OCI-LY3 (cell line): ENCODE data around the gene ZNF385D.

ENCODE experiments used
- H2AFZ ChIP-seq: fragments of 200-600, 300-600 bp; shearing (Covaris generic); 2 replicates; pipeline ENCODE4 v1.6.0; 2014; ENCODE audit warnings: antibody characterized with exemption, low read depth, low read length
- H3K27ac ChIP-seq: fragments of 200-600, 300-600 bp; sonication (generic); 2 replicates; pipeline ENCODE4 v1.5.1; 2014; ENCODE audit warnings: mild to moderate bottlenecking, low read length, moderate library complexity, mixed read lengths
- H3K27me3 ChIP-seq: fragments of 200-600, 300-600 bp; sonication (generic); 2 replicates; pipeline ENCODE4 v1.6.1; 2014; ENCODE audit warnings: low read depth, low read length, mixed read lengths
- H3K36me3 ChIP-seq: fragments of 200-600, 300-600 bp; sonication (generic); replicated peaks from 2 replicates; pipeline ENCODE3; 2014; ENCODE audit warnings: low read depth, low read length, mixed read lengths
- H3K4me1 ChIP-seq: fragments of 300-600, 200-600 bp; sonication (generic); 2 replicates; pipeline ENCODE4 v1.6.1; 2014; ENCODE audit warnings: low read length, mixed read lengths
- H3K4me2 ChIP-seq: fragments of 200-600, 300-600 bp; sonication (generic); 2 replicates; pipeline ENCODE4 v1.6.1; 2014; ENCODE audit warnings: low read length, mixed read lengths
- H3K4me3 ChIP-seq: fragments of 300-600, 200-600 bp; sonication (generic); 2 replicates; pipeline ENCODE4 v1.5.1; 2014; ENCODE audit warnings: antibody characterized with exemption, mild to moderate bottlenecking, low read length, moderate library complexity
- H3K79me2 ChIP-seq: fragments of 300-600, 200-600 bp; shearing (Covaris generic); 2 replicates; pipeline ENCODE4 v1.6.1; 2014; ENCODE audit warnings: mild to moderate bottlenecking, low read length, mixed read lengths
- H3K9ac ChIP-seq: fragments of 300-600, 200-600 bp; shearing (Covaris generic); 2 replicates; pipeline ENCODE4 v1.6.0; 2014; ENCODE audit warnings: mild to moderate bottlenecking, low read length, moderate library complexity
- H3K9me3 ChIP-seq: fragments of 200-600, 300-600 bp; shearing (Covaris generic); 2 replicates; pipeline ENCODE4 v1.6.1; 2014; ENCODE audit warnings: low read length, mixed read lengths; ENCODE audit not compliant: insufficient read depth
- H4K20me1 ChIP-seq: fragments of 200-600, 300-600 bp; sonication (generic); 2 replicates; pipeline ENCODE4 v1.6.1; 2016; ENCODE audit warnings: low read length, mixed read lengths; ENCODE audit not compliant: insufficient read depth
- EZH2phosphoT487 ChIP-seq: fragments of 200-600 bp; shearing (Covaris generic); IDR thresholded peaks from 2 replicates; pipeline ENCODE4 v1.6.1; 2018; ENCODE audit warnings: antibody characterized with exemption, mixed run types, low read depth
- TF ChIP-seq, protein P1 (sequence below): fragments of 200-600, 300-600 bp; sonication (generic); IDR thresholded peaks from 2 replicates; pipeline ENCODE4 v1.5.1; 2014; ENCODE audit warnings: antibody characterized with exemption, low read length, low read depth

The ZNF385D gene, protein sequence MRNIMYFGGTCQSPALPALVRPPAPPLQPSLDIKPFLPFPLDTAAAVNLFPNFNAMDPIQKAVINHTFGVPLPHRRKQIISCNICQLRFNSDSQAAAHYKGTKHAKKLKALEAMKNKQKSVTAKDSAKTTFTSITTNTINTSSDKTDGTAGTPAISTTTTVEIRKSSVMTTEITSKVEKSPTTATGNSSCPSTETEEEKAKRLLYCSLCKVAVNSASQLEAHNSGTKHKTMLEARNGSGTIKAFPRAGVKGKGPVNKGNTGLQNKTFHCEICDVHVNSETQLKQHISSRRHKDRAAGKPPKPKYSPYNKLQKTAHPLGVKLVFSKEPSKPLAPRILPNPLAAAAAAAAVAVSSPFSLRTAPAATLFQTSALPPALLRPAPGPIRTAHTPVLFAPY

DNA sequence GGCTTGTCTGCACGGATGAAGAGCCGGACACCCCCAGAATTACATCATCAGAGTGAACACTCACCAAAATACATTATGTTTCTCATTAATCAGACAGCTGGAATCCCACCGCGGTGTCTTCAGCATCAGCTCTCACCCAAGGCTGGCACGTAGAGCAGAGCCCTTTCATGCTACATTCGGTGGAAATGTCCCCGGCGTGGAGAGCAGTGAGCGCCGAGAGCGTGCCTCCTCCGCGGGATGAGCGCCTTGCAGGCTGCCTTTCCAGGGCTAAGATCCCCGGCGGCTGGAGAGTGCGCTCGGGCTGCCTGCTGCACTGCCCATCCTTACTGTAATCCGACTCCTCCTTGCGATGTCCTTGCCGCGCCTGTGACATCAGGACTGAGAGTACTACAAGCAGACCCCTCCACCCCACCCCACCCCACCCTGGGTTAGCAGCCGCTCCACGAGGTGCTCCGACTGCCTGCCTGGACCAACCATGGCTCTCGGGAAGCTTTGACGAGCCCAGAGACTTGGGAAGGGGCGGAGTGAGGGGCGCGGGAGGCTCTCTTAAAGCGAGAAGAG is at the start of gene ZNF385D:
TSS of gene ZNF385D (minus strand) at position 380 of the 561 bp plus-strand sequence. CDS start at position 86, 294 bp downstream.
- Histone ChIP-seq H3K9ac (no peak within 1 kb of the TSS), H3K4me2 (no peak within 1 kb of the TSS), H3K4me3 (no peak within 1 kb of the TSS), H3K27me3 (no peaks in the 10 kb centered on the region), H3K79me2 (no peaks in the 10 kb centered on the region), H3K27ac (no peak within 1 kb of the TSS), H2AFZ (no peak within 1 kb of the TSS), H3K9me3 (no peaks in the 10 kb centered on the region), H4K20me1 (no peaks in the 10 kb centered on the region), H3K4me1 (no peaks in the 10 kb centered on the region), H3K36me3 (no peaks in the 10 kb centered on the region)
- TF ChIP-seq EZH2phosphoT487 = no peak
- TF ChIP-seq, protein P1, sequence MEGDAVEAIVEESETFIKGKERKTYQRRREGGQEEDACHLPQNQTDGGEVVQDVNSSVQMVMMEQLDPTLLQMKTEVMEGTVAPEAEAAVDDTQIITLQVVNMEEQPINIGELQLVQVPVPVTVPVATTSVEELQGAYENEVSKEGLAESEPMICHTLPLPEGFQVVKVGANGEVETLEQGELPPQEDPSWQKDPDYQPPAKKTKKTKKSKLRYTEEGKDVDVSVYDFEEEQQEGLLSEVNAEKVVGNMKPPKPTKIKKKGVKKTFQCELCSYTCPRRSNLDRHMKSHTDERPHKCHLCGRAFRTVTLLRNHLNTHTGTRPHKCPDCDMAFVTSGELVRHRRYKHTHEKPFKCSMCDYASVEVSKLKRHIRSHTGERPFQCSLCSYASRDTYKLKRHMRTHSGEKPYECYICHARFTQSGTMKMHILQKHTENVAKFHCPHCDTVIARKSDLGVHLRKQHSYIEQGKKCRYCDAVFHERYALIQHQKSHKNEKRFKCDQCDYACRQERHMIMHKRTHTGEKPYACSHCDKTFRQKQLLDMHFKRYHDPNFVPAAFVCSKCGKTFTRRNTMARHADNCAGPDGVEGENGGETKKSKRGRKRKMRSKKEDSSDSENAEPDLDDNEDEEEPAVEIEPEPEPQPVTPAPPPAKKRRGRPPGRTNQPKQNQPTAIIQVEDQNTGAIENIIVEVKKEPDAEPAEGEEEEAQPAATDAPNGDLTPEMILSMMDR = no peak

DNA sequence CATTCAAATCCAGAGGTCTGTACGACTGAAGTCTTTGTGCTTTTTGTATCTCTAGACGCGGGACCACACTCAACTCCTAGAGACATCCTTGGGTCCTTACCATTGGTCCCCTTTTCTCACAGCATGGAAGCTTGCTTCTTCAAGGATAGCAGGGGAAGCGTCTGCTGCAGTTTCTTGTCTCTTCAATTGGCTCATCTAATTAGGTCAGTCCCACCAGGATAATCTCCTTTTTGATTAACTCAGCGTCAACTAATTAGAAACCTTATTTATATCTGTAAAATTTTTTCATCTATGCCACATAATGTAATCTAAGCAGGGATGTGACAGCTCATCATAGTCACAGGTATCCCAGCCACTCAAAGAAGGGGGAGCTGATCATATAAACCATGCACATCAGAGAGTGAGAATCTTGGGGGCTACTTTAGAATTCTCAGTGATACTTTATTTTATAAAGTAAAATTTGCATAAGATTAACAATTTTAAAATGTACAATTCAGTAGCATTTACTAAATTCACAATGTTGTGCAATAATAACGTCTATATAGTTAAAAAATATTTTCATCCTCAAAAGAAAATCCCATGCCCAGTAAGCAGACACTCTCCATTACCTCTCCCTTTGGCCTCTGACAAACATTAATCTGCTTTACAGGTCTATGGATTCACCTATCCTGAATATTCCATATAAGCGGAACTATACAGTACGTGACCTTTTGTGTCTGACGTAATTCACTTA is 47.5 kb upstream of the ZNF385D start:
- no peaks in the 10 kb centered on the region for H3K4me1 ChIP-seq
- no peak overlapping the region for H3K4me3 ChIP-seq
- no peaks in the 10 kb centered on the region for H3K9me3 ChIP-seq
- H3K9ac ChIP-seq = no peak overlapping the region
- no peaks in the 10 kb centered on the region for H3K79me2 ChIP-seq
- H3K27ac ChIP-seq = no peak overlapping the region
- H3K27me3 ChIP-seq = no peaks in the 10 kb centered on the region
- H4K20me1 ChIP-seq = no peaks in the 10 kb centered on the region
- TF ChIP-seq, protein P1 = no peak
- TF ChIP-seq EZH2phosphoT487 = no peak
- H3K36me3 ChIP-seq = no peaks in the 10 kb centered on the region
- H2AFZ ChIP-seq = no peak overlapping the region
- no peak overlapping the region for H3K4me2 ChIP-seq

DNA sequence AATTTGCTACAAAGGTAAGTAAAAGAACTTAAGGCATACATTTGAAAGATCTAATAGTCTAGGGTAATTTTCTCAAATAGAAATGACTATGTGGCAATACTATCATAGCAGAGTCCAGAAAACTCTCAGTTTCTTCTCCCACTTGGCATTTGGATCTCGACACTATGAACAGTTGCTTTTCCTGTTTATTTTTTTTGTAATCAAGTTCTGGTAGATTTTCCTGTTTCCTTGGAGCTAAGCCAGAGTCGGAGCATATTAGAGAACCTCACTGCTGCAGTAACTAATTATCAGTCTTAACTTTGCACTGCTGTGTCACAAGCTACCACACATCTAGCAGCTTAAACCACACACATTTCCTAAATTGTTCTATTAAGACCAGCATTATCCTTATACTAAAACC is 44.9 kb upstream of the ZNF385D start:
- Histone ChIP-seq H3K79me2 (no peaks in the 10 kb centered on the region), H4K20me1 (no peaks in the 10 kb centered on the region), H3K9me3 (no peaks in the 10 kb centered on the region), H3K27ac (no peak overlapping the region), H3K9ac (no peak overlapping the region), H3K4me1 (no peaks in the 10 kb centered on the region), H2AFZ (no peak overlapping the region), H3K4me2 (no peak overlapping the region), H3K36me3 (no peaks in the 10 kb centered on the region), H3K27me3 (no peaks in the 10 kb centered on the region), H3K4me3 (no peak overlapping the region)
- TF ChIP-seq, protein P1 = no peak
- TF ChIP-seq EZH2phosphoT487 = no peak

DNA sequence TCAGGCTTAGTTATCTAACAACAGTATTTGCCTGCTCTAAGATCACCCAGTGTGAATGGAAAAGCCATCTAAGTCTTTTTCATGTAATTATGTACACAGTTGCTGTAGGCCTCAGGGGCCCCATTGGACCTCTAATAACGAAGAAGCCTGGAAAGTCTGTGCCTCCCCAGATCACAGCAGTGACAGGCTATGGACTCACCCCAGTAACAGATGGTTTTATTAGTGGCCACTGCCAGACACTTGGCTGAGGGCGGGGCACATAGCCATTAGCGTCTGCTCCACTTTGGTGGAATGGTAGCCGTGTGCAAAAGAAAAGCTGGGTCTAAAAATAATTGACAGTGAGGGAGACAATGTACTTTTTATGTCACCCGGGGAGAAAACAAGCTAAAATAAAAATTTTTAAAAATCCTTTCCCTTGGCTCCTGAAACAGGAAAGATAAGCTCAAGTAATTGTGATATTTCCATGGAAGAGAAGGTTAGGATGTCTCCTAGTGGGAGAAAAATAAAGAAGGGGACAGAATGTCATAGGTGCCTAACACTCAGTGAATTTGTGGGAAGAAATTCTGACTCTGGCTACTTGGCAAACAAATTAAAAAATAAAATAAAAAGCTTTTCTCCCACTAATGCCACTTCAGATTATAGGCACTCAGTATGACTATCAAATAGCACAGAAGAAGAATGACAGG is 44.3 kb upstream of the ZNF385D start:
- H3K27ac ChIP-seq = no peak overlapping the region
- no peaks in the 10 kb centered on the region for H3K9me3 ChIP-seq
- H3K4me1 ChIP-seq = no peaks in the 10 kb centered on the region
- no peaks in the 10 kb centered on the region for H3K36me3 ChIP-seq
- H3K4me3 ChIP-seq = no peak overlapping the region
- H2AFZ ChIP-seq = no peak overlapping the region
- no peak overlapping the region for H3K4me2 ChIP-seq
- H3K79me2 ChIP-seq = no peaks in the 10 kb centered on the region
- H3K27me3 ChIP-seq = no peaks in the 10 kb centered on the region
- H3K9ac ChIP-seq = no peak overlapping the region
- H4K20me1 ChIP-seq = no peaks in the 10 kb centered on the region
- TF ChIP-seq EZH2phosphoT487 = no peak
- TF ChIP-seq, protein P1 = no peak
